CD4-positive, alpha-beta T cell treated with Interleukin-17A for 1 hour (primary cell): ENCODE results near the gene GATAD2A.
A peak's percentile ranks its signal among the peaks of the same experiment; 100 is the strongest.
"Not testable (repeated sequence)": the region's sequence is repeated elsewhere in the genome, so short reads cannot be mapped to it uniquely, and the experiment has no call there.

ENCODE experiments used
- DNase-seq: peaks from one replicate; pipeline ENCODE4 v3.0.0-alpha.2; 2020

The GATAD2A gene

DNA sequence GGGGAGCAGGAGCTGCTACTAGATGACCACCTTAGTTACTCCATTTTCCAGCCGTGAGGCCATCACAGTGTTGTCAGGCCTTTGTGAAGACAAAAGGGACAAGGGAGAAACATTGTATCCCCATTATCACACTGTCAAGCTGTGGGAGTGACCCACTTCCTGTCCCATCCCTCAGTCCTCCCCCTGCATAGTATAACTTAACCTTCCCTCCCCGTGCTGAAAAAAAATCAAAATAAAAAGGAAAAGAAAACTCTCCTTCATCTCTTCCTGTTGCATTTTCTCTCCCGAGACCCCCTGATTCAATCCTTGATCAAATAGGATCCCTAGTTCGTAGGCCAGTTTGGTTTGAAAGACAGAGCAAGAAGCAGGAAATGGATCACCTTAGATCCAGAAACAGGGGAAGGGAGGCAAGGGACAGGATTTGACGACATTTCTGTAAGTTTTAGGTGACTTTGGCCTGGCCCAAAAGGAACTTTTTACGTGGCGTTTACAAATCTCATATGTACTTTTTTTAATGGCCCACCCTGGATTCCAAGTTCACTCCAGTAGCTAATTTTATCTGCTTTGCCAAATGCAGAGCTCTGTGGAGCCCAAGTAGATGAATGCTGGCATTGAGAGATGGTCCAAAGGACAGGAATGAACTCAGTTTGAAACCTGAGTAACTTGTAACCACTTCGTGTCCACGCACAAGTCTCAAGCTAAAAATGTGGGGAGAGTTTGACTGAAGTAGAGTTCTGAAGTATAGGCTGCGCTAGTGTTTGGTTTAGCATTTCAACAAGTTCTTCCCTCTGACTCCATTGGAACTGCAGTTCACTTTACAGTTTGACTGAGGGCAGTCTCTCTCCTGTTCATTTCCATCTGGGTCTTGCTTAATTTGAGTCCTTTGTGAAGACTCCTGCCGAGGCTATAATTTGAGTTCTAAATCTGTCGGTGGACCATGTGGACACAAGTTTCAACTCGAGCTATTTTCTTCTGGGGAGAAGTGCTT, 16.6 kb upstream of the GATAD2A start:
- DNase-seq, result no peak

DNA sequence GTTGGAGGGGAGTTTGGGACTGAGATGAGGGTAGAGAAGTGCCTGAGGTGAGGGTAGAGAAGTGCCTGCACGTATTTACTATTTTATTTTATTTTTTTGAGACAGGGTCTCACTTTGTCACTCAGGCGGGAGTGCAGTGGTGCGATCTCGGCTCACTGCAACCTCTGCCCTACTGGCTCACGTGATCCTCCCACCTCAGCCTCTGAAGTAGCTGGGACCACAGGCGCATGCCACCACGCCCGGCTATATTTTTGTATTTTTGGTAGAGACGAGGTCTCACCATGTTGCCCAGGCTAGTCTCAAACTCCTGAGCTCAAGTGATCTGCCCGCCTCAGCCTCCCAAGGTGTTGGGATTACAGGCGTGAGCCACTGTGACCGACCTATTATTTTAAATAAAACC, 15.8 kb upstream of the GATAD2A start:
- not testable (repeated sequence) for DNase-seq

DNA sequence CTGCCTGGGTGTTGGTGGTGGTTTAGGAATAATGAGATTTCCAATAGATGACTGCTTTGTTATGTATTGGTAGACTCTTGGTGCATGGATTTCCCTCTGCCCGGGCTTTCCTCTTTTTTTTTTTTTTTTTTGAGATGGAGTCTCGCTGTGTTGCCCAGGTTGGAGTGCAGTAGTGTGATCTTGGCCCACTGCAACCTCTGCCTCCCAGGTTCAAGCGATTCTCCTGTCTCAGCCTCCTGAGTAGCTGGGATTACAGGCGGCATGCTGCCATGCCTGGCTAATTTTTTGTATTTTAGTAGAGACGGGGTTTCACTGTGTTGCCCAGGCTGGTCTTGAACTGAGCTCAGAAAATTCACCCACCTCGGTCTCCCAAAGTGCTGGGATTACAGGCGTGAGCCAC, 11.1 kb upstream of the GATAD2A start:
- not testable (repeated sequence) for DNase-seq

DNA sequence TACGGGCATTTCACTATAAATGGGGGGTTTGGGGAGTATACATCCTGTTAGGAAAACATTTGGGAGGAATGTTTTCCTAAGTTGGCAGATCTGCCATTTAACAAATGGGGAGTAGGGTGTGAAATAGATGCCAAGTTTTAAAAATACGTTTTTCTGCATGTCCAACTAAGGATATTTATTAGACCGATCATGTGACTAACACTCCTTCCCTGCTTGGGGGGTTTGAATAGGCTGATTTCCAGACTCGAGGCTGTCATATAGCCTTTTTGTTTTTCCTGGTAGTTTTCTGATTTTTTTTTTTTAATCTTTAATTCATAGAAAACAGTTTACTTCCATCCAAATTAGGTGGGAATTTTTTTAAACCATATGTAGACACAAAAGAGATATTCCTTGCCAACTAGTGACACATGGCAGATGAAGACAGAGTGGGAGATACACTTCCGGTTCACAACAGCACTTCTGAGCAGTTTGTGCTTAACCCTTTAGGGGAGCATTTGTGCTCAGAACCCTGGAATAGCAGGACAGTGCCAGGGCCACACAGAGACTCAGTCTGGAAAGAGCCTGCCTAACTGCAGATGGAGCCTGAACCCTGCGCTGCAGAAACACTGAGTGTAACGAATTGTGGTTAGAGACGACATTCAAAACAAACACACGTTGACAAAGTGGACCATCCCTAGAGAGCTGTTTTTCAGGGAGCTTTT, 5.6 kb upstream of the GATAD2A start:
- no peak for DNase-seq

DNA sequence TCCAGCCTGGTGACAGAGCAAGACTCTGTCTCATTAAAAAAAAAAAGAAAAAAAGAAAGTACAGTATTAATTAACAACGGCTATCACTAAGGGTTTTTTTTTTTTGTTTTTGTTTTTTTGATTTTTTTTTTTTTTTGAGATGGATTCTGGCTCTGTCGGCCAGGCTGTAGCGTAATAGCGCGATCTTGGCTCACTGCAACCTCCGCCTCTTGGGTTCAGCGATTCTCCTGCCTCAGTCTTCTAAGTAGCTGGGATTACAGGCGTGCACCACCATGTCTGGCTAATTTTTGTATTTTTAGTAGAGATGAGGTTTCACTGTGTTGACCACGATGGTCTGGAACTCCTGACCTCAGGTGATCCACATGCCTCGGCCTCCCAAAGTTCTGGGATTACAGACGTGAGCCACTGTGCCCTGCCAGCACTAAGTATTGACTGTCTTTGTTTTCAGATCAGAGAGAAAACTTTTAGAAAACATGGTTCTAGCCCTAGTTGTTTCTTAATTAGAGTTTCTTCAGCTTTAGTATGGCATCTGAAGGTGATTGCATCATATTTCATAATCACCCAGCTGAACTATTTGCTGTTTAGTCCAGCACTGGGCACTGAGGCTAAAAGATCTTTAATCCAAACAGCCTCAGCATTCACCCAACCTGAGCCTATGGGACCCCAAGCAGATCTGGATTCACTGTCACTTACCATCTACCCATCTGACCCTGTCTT, 2.7 kb upstream of the GATAD2A start:
- DNase-seq, result no peak

DNA sequence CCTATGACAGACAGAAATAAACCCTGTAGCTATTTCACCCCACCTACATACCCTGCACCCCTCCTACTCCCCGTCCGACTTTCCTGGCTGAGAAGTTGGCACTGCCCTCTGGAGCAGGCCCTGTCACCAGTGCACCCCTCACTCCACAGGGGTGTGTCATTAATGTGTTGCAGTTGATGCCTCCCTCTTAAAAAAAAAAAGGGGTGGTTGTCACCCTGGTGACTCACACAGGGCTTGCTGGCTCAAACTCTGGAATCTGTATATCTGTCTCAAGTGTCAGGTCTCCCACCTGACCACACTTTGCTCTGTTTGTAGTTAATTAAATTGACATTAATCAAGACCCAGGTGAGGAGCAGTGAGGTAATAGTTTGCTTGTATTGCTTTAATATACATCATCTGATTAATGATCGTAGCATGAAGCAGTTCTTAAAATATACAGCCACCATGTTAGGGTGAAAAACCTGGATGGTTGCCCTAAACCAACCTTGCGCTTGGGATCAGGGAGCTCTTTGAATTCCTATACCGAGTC, 2.0 kb upstream of the GATAD2A start:
- no peak for DNase-seq

DNA sequence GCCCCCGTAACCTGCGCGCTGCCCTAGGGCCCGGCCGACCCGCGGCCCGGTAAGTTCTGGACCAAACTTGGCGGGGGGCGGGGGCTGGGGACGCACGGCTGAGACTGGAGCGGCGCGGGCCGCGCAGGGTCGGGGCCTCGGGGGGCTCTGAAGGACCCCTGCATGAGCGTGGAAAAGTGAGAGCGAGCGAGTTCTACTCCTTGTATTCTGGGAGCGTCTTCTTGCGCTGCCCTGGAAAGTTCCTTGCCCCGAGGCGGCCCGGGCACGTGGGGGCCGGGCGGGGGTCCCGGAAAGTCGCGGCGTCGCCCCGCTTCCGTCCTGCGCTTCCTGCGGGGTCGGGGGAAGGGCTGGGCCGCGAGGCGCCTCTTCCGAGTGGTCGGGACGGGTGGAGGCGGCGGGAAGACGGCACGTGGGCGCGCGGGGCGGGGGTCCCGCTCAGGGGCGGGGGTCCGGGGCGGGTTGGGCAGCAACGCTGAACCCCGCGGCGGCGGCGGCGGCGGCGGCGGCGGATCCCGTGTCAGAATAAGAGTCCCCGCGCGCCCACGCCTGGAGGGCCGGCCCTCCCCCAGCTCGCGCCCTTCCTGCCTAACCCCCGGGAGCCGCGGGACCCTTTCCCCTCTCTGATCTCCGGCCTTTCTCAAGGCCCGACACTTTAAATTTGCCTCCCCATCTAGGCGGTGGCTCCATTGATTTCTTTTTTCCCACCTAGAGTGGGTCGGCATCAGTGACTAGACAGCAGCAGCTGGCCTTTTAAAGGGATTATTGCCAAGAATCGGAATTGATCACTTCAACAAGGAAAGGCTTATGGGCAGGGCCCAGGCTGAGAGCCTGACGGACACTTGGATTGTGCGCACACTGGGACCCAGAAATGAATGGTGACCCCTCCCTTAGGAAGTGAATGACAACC, 749 bp downstream of the GATAD2A start:
- DNase-seq, result peak; percentile 55

DNA sequence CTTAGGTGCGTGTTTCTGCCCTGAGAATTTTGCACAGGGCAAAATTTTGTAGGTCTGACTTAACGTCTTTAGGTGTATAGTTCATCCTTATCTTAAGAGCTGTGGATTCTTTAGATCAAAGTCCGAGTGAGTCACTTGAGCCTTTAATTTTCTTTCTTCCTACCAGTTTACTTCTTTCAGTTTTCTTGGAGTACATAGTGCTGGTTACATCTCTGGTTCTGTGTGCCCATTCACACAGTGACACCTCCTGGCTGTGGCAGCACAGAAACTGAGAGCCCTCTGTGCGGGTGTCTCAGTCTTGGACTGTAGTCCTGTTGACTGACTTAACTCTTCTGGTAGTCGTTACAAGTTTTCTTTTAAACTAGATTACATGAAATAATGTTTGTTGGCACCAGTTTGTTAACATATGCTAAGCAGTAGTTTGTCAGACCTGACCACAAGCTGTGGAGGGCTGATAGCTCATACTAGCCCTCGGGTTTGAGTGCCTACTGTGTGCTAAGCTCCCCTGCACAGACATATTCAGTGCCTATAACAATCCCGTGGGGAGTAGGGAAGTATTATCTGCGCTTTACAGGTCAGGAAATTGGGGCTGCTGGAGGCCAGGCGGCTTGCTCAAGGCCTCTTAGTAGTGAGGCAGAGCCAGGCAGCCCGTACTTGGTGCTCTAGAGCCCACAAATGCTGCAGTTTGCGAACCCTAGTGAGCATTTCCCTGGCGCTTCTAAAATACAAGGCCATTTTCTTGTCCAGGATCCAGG, 1.6 kb downstream of the GATAD2A start:
- peak; percentile 72 for DNase-seq

DNA sequence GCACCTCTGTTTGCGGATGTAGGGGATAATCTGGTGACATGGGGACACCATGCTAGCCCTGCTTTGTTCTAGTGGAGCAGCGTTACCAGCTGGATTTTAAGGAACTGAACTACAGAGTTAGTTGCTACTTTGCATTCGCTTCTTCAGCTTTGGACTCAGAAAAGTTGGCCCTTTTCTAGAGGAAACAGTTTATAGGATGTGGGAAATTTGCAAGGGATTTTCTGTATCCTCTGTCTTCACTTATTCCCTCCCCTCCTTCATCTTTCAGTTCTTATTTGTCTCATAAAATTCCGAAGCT, 2.1 kb downstream of the GATAD2A start:
- DNase-seq, result no peak

DNA sequence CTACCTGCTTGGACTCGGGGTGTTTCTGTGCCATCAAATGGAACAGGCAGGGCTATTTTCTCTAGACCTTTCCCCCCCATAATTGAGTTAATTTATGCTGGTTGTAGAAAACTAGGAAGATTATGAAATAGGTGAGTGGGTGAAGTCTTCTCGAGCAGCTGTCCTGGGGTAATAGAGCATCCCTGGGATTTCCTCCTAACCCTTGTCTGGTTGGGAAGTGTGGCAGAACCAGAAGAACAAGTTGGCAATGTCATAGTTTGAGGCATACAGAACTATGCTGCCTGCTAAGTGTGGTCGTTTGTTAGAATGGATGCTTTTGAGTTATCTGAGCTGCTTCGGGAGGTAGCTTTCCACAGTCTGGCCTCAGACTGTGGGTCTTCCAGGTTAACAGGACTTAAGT, 3.7 kb downstream of the GATAD2A start:
- no peak for DNase-seq

DNA sequence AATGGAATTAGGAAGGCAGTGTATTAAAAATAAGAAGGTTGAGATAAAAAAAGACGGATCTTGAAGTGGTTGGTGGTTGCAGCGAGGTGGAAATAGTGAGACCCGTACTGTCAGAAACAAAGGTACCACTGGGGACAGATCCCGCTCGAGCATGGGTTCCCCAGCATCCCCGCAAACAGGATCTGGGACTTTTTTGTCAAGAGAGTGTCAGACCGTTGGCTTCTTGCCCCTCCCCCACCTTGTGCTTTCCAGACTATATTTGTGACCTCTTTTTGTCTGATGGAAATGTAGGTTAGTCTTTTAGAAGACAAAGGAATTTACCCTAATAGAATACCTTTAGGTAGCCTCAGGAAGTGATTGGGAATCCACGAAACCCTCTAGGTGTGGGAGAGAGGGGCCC, 4.2 kb downstream of the GATAD2A start:
- peak; percentile 42 for DNase-seq

DNA sequence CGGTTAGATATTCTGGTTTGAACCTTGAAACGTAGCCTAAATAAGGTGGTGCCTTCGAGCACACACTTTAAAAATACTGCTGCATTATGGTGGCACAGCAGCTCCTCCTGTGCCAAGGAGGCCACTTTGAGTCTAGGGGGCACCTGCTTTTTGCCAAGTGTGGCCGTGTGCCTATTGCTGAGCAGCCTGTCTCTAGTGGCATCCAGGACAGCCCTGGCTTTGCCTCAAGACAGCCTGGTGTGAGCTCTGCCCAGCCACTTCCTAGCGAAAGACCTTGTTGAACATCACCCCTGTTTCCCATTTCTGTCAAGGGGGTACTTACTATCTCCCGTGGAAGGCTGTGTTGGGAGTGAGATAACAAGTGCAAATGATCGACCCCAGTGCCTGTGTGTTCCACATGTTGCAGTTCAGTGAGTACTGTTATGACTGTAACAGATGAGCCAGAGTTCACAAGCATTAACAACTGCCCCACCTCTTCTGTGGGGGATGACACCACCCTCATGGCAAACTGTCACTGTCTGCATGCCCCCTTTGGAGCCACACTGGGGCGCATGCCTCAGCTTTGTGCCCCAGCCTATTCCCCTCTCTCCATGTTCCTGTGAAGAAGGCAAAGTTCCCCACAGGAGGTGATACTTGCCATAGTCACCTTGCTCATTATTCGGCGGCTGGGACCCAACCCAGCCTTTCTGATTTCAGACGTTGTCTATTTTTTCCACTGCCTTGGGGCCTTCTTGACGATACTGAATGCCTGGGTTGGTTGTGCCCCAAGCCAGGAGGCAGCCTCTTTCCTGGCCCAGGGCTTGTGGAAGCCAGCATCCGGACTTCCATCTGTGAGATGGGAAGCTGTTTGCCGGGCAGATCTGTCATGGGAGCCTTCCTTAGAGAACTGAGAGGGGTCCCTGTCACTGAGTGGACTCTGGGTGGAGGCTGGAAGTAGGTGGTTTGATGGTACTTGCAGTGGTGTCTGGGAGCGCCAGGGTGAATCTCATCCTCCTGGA, 5.4 kb downstream of the GATAD2A start:
- peak; percentile 46 for DNase-seq

DNA sequence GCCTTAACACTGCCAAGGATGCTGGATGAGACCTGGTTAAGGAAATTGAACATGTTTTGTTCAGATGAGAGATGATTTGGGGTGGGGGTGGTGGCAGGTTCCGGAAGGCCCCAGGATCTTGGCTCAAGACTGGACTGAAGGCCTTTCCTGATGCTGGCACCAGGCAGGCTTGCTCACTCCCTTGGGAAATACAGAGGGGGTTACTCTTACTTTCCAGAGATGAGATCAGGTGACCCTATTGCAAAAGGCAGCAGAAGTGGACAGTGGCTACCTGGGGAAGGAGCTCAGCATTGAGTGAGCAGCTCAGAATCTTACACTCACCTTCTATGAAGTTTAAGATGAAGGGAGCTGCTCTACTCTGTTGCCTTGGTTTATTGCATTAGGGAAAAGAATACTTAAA, 10.8 kb downstream of the GATAD2A start:
- no peak for DNase-seq

DNA sequence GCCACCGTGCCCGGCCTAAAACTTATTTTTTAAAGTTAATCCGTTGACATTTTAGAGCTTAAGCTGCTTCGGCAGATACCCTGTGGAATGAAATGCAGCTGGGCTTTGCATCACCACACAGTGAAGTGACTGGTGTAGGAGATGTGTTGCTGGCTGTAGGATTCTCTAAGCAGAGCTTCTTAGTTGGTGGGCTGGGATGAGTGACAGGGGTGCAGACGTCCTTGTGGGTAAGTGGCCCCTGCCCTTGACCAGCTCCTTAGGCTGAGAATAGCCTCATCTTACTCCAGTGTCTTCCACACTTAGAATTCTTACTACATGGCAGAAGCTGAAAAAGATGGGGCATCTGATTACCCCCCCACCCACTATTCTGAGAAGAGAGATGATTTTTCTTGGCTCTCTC, 11.6 kb downstream of the GATAD2A start:
- no peak for DNase-seq

DNA sequence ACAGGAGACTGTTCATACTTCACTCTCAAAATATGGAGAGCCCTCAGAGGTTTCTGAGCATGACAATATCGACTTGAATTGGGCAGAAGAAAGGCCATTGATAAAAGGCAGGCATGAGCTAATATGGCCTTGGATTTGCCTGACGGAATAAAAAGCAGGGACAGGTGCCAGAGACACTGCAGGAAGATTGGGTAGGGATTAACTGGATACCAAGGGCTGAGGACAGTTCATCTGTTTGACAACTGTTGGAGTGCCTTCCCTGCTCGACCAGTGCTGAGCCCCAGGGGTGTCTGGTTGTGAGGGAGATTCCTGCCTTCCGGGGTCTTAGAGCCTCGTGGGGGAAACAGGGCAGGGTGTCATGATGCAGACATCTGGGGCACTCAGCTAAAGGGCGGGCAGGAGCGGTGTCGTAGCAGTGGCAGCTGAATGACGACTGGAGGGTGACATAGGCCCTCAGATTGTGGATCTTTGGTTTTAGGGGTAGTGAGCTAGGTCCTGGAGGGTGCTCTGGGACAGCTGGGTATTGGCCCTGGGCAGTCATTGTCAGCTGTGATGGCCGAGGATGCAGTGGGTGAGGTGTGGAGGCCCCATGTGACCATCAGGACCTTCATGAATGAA, 12.3 kb downstream of the GATAD2A start:
- no peak for DNase-seq

DNA sequence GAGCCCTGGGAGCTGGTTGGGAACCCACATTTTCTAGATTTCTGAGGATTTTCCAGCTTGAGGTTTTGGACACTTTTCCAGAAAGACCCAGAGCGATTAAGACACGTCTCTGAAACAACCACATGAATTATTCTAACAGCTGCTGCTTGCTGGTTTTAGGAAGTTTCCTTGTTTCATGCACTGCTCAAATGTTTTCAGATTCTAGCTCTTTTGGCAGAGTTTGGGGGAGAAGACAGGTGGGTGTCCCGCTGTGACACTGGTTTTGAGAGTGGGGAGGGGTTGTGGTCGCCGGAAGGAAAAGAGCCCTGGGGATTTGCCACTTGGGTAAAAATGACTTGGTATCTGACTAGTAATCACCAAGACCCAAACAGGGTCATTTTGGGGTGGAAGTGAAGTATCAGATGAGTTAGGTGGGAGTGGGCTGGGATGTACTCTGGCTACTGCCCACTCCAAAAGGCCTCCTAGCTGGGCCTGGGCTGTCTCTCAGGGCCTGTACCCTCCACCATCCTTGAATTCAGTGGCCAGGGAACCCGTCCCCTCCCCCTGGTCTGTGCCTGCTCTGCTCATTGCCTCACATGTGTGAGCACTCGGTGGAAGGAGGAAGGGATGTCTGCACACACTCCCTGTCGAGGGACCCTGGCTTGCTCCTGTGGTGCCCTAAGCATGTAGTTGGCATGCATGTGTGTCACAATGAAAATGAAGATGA, 13.2 kb downstream of the GATAD2A start:
- no peak for DNase-seq

DNA sequence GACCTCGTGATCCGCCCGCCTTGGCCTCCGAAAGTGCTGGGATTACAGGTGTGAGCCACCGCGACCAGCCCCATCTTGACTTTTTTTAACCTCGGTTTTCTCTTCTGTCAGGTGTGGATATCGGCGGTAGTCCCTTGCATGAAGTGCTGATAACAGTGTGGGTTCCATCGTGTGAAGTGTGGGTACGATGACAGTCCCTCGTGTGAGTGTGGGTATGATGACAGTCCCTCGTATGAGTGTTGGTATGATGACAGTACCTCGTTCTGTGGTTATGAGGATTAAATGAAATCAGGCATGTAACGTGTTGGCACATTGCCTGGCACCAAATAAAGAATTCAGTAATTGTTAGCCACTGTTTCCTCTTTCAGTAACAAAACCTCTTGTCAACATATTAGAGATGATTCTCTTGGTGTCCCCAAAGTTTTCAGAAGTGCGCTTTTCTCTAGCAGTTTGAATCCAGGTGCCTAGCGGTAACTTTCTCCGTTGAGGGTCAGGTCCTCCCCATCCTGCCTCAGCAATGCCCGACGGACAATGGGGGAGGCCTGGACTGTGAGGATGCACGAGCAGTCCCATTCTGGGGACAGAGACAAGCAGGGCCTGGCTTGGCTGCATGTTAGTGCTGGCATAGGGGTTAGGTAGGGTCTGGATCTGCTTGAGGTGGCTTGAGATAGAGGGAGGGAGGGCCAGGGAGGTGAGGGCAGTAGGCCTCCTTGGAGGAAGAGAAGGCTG, 15.3 kb downstream of the GATAD2A start:
- DNase-seq, result peak; percentile 72

DNA sequence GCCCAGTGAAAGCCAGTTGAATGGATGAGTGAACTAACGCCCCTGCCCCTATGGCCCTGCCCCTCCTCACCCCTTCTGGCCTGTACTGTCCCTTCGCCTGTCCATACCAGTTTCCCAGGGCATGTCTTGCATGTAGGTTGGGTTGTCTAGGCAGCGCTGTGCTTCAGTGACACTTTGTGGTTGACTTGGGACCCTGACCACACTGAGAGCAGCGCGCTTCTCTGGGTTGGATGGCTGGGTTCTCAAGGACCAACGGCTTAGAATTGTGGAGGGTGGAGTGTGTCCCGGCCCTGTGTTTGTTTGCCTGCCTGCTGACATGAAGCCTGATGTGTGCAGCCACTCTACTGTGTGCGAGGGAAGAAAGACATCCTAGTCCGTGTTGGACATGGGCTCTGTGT, 15.8 kb downstream of the GATAD2A start:
- no peak for DNase-seq
